Stimulated activated CD4-positive, alpha-beta T cell treated with anti-CD3 and anti-CD28 coated beads, Interleukin-1b, Interleukin-23, amount 100 ng/mL, for 1 hour (primary cell): ENCODE data around the gene ANK2.
"Not testable (repeated sequence)": the region's sequence is repeated elsewhere in the genome, so short reads cannot be mapped to it uniquely, and the experiment has no call there.

Experiments used
- DNase-seq, 2 donors: peaks; one replicate each; pipeline ENCODE4 v3.0.0-alpha.2; 2020; ENCODE audit warnings: low read depth in 2 of 2

The ANK2 gene

DNA sequence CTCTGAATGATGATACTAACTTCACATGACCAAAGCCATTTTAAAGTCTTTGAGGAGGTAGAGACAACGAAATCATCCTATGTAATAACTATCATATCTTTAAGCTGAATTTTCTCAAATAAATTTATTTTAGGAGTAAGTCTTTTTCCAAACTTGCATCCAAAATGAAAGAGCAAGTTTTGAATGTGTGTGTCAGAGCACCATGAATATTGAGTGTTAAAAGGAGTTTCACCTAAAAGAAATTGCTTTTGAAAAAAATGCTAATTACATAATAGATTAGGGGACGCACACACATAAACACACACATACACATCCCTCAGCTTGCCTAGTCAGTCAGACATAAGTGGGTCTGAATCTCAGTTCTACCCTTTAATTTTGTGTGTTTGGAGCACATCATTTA lies 1.9 kb downstream of the ANK2 start:
- no peak for DNase-seq

DNA sequence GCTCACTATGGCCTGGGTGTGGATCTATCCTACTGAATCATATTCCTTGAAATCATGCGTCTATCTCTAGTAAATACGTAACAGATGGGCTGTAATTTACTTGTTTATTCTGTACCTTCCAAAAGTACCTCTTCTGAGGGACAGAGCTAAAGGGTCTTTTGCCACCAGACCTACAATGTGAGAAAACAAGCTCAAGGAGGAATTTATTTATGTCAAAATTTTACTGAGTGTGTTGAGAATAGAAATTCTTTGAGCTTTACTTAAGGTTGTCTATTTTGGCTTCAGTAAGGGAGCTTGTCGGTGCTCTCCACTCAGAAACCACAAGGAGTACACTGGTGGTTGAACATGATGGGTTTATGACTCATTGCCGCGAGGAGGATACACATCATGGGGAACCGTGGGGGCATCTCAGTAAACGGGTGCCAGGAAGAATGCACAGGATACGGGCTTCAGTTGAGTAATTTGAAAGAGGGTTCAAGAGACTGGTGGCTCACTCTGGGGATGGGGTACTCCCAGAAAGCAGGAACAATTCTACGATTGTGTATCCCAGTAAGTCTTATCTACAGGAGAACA lies 3.0 kb downstream of the ANK2 start:
- no peak for DNase-seq

DNA sequence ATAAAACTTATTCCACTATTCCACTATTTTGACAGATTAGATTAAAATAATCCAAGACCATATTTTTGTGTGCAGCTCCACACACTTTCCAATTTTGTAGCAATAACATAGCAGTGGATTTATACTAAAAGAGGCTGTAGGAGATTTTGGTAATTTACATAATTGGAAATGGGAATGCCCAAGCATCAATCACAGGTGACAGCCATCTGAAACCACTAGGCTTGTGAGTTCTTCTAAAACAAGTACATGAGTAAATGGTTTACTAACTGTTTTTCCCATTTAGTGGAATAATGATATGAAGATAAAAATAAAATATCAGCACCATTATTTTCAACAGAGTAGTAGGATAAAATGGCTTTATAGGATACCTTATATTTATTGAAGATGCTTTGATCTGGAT lies 4.4 kb downstream of the ANK2 start:
- DNase-seq: no peak

DNA sequence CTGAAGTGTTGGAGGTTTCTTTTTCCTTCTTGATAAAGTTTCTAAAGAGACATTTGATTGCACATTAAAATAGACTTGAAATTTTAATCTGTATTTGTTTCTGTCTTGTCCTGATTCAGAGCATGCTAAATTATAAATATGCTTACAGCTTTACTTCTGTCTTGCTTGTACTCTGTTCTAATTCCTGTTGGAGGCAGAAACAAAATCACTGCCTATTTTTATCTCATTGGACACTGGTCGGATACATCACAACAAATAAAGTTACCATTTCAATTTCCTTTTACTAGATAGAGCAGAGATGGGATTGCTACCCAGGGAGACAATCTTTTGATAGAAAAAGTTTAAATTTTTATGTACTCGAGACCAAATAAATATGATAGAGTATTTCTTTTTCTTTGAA lies 6.9 kb downstream of the ANK2 start:
- DNase-seq: no peak

DNA sequence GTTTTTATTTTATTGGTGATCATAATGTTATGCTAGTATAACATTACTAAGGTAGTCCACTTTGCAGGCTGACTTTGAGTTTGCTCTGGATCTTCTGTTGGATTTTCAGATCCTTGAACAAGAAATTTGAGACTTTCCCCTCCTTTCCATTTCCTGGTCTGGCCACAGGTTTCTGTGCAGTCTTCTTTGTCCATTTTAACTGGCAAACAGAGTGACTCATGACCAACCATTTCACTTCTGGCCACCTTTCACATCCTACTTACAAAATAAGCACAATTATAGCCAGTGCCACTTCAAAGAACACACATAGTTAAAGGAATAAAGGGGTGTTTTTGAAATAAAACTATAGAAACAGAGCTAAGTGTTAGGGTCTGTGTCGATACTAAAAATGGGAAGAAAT lies 8.4 kb downstream of the ANK2 start:
- no peak for DNase-seq

DNA sequence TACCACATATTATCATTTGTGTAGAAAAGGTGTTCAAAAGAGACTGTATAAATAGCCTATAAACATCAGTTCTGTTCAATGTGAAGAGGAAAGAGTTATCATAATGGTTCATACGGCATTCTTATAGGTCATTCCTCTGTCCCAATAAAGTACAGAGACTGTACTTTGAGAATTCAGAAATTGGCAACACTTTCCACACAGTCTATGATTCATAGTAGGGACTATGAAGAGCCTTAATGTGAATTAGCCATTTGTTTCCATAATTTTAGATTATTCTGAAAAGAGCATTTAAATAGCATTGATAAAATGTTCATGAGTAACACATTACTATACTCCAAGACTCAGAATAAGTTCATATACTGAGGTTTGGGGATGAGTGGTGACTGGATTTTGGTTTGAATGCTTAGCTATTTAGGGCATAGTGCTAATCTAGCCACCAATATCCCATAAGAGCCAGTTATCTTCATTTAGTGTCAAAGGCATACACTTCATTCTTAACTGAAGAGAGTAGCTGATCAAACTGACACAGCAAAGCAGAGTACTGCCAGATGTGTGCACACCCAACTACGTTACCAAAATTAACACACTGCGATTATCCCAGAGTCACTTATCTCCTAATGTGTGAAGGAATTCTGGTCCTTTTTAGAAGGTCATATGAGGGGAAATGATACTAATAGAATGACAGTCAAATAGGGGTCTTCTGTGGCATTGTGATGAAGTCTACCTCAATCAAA lies 10.2 kb downstream of the ANK2 start:
- DNase-seq: no peak

DNA sequence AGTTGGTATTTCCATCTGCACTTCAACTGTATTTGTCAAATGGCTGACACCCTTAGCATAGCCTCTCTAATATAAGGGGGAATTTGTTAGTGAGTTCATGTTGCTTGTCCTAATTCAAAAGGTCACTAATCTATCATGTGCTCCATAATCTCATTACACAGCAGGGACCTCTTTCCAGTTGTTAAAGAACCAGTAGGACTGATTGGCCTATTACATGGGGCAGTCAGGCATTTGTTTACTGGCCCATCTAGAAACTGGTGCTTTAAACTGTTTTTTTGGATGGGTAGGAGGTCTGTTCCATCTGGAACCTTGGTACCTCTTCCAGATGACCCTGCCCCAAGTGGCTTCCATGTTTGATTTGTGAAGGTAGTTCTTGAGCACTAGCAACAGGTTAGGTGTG lies 11.4 kb downstream of the ANK2 start:
- no peak for DNase-seq

DNA sequence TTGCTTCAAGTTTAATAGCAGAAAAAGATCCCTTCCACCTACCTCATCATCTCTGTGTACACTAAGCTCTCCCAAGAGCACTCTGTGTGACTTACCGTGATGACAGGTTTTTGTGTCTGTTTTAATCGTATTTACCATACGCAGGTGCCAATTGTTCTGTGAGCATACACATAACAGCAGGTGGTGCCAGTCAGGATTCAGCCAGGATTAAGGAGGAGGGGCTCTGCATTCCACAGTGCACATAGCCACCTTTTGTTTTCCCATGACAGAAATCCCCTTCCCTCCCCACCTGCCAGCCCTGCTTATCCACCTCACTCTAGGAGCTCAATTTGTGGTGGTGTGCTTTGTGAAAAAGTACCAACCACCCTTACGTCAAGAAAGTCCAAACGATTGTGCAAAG lies 14.8 kb downstream of the ANK2 start:
- DNase-seq: no peak

DNA sequence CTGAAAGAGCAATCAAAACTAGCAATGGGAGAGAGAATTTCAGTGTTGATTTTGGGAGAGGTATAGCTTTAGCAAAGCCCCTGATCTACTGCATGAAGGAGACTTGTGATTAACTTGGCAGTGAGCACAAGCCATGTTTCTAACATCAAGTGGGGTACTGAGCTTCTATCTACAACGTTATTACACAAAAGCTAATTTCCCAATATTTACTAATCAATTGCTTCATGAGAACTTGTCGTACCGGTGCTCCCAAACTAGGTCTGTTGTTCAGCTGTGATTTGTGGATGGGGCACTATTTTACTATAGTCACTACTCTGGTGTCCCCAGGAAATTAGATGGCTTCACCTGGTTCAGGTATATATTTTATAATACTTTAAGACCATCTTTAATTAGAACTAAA lies 16.2 kb downstream of the ANK2 start:
- DNase-seq: no peak

DNA sequence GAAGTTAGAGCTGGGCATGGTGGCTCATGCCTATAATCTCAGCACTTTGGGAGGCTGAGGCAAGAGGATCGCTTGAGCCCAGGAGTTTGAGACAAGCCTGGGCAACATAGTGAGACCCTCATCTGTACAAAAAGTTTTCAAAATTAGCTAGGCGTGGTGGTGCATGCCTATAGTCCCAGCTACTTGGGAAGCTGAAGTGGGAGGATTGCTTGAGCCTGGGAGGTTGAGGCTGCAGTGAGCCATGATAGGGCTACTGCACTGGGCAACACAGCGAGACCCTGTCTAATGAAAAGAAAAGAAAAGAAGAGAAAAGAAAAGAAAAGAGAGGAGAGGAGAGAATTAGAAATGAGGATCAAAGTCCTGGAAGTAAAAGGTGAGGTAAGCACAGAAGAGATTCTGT lies 19.3 kb downstream of the ANK2 start:
- DNase-seq: not testable (repeated sequence)

DNA sequence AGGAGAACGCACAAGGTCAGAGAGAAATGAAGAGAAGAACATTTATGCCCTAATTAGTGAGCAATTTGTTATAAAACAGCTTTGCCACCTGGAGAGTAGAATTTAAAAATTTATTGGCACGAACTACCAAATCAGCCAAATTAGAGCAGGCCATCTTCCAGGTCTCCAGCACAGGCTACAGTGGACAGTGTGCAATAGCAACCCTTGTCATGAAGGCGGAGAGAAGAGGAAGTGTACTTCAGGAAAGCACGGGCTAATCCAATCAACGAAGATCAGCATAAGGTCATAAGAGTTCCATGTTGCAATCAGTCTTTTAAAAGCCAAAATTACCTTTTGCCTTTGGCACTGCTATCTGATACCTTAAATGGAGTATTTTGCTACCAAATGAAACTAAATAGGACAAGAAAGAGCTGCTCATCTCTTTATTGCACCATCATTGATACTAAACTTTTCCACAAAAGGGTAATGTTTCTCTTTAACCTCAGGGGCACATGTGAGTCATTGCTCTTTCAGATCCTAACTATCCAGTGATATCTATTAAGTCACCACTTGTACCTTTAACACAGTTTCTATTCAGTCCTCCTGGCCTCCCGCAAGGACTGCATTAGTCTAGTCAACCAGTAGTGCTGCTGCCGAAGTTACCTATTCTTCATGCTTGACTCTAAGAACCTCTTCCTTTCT lies 19.9 kb downstream of the ANK2 start:
- no peak for DNase-seq

DNA sequence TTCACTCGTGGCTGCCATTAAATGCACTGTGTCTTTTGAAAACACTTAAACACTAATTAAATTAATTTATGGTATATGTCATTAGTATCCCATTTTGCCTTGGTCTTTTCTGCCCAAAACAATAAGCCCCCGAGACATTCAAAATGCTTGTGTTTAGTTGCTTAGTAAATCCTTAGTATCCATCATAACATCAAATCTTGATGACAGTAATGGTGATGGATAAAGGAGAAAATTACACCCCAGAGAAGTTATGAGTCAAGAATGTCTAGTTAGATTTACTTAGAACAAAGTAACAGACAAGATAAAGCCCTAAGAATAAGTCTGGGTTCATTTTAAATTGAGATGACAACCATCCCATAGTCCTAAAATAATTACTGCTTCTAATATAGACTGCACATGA lies 21.3 kb downstream of the ANK2 start:
- DNase-seq: no peak

DNA sequence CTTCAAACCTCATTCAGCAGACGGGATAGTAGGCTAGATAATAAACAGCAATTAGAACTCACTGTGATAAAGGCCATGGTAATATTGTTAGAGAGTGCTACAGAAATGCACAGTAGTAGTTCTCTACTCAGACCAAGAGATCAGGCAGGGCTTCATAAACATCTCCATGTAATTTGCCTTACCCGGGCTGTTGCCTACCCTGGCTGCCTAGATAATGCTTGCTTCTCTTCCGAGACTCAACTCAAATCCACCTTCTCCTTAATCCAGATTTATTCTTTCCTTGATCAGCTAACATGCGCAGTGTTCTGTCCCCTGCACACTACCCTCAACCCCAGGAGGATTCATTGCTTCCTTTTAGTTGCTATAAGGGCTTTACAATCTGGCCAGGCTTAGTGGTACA lies 21.8 kb downstream of the ANK2 start:
- no peak for DNase-seq

DNA sequence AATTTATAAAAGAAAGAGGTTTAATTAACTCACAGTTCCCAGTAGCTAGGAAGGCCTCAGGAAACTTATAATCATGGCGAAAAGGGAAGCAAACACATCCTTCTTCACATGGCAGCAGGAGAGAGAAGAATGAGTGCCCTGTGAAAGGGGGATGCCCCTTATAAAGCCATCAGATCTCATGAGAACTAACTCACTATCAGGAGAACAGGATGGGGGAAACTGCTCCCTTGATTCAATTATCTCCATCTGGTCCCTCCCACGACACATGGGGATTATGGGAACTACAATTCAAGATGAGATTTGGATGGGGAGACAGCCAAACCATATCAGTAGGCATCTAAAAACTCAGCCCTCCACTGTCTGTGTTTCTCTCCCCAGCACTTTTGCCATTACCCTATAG lies 22.4 kb downstream of the ANK2 start:
- DNase-seq: no peak

DNA sequence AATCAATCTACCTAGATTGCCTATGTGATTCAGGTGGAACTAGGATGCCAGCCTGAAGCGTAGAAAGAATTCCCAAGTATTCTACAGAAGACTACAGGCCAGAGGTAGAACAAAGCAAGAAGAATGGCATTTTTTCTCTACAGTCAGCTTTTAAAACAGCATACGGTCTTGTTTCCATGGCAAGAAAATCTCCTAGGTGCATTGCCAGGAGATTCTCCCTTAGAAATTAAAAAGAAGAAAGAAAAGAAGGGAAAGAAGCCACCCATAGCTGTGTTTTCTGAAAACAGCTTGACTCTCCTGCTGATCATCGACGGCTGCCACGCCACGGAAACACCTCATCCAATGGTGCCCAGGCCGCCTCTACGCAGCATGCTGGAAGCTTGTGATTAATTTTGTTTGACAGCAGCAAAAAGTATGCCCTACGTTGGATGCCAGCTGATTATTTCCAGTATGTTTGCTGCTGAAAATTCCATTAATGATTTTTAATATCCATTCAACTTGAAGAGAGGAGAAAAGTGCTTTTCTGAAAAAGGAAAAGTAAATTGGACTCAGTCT lies 24.1 kb downstream of the ANK2 start:
- no peak for DNase-seq

DNA sequence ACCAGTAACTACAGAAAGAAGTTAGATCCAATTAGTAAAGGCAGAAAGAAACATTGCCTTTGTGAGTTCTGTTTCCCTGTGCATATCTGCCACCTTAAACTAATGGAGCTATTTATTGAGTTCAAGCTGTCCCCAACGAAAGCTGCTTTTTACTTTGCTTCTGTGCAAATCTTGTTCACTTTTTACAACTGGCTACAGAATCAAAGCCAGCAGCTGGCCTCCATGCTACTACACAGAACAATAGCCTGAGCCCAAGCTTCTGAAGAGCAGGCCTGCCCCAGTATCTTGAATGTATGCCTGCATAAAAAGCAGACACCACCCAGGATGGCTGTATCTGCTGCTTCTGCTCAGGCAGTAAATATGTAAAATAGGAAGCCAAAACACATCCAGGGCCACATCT lies 28.1 kb downstream of the ANK2 start:
- DNase-seq: no peak

DNA sequence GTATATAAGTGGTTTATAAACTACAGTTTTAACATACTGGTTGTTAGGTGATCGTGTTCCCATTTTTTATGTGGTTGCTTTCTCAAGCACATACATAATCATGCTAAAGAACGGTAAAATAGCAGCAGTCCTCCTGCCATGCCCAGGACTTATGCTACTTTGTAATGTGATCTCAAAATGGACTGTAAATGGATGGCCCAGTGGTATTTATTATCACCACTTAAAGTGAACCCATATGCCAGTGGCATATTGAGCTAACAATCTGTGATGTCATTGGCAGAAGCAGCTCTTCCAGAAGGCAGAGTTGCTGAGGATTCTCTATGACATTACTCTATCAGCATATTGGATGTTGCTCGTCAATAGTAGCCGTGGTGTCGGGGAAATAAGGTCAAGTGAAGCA lies 28.6 kb downstream of the ANK2 start:
- DNase-seq: no peak

DNA sequence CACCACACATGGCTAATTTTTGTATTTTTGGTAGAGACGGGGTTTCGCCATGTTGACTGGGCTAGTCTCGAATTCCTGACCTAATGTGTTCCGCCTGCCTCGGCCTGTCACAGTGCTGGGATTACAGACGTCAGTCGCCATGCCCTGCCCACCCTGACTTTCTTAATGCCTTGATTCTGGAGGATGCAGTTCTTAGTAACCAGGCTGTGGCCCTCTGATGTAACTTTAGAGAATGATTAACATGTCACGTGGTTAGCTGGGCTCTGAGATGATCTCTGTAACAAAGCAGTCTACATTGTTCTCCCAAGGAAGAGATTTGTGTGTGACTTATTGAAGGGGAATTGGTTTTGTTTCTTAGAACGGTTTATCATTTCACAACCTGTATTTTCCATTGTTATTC lies 30.6 kb downstream of the ANK2 start:
- DNase-seq: no peak

DNA sequence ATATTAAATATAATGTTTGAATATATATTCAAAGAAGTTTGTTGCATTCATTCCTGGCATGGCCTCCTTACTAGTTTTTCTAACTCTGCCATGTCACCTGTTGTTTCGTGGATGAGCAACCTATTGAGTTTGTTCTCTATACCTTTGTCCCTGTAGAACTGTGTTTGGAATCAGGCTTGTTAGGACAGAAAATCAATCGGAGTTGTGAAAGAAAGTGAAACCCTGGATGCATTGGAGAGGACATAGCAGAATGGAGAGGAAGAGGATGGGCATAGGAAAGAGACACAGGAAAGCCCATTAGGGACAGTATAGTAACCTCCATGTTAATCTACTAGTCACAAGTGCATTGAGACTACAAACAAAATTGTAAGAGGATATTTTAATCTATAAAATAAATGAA lies 31.2 kb downstream of the ANK2 start:
- no peak for DNase-seq

DNA sequence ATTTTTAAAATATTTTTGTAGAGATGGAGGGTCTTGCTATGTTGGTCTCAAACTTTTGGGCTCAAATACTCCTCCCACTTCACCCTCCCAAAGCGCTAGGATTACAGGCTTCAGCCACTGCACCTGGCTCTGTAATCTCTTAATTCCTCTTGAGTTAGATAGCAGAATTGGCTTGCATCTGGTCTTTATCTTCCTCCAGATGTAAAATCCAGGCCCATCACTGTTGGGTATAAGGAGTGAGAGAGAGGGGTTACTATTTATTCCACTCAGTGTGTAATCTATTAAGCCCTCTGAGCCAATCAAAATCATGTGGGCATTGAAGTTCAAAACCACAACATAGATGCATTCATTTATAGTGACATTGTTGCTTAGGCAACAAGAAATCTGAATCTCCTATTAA lies 33.9 kb downstream of the ANK2 start:
- DNase-seq: no peak

DNA sequence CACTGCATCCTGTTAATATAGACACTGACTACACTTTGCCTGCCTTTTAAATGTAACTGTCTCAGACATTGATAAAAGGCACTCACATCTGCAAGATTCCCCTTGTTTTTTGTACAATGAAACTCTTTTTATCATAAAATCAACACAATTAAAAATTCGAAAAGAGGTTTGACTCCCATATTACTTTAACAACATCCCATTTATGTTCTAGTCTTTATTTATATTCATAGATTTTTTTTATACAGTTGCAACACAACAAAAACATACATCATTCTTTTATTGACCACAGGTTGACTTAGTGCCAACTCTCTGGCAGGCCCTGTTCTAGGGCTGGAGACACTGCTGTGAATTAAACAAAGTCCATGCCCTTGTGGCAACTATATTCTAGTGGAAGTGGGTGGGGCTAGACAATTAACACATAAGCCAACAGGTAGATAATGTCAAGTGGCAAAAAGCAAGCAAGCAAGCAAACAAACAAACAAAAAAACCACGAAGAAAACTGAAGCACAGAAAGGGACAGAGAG lies 36.8 kb downstream of the ANK2 start:
- no peak for DNase-seq

DNA sequence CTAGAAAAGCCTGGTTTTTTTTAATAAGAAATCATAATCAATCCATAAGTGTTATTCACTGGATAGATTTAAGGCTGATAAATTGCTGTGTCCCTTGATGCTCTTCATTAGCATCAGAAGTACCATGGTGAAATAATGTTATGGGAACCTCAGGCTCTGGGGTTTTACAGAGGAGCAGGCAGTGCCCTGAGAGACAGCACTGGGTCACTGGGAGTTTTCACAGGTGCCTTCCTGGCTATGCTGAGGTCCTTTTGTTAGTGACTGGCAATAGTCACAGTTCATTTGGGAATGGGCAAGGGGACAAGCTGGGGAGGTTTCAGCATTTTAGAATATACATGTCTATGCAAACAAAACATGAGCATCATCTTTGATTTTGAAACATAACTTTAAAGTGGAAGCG lies 38.6 kb downstream of the ANK2 start:
- no peak for DNase-seq

DNA sequence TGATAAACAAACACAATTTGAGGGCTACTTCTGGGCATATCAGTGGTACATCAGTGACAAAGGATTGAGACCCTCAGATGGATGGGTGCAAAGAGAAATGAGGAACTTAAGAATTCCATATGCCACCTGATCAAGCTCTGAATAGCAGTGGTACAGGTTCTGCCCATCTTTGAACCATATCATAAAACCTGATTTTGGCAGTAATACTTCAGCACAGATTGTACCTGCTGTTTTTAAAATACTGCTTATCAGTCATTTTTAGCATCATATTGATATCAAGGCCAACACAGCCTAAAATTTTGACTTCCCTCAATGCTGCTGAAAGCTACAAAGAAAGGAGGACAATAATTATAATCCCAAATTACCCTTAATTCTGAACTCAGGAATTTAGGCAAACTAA lies 41.5 kb downstream of the ANK2 start:
- DNase-seq: no peak
